Fibroblast of skin of left quadriceps (primary cell): Measurements from ENCODE around the gene ABCA2.
A peak's percentile ranks its signal among the peaks of the same experiment; 100 is the strongest.

ENCODE experiments used
- DNase-seq, 2 experiments: peaks; one replicate each; pipeline ENCODE4 v3.0.0-alpha.2; 2013; ENCODE audit warnings: low read depth in 2 of 2

Gene ABCA2, protein sequence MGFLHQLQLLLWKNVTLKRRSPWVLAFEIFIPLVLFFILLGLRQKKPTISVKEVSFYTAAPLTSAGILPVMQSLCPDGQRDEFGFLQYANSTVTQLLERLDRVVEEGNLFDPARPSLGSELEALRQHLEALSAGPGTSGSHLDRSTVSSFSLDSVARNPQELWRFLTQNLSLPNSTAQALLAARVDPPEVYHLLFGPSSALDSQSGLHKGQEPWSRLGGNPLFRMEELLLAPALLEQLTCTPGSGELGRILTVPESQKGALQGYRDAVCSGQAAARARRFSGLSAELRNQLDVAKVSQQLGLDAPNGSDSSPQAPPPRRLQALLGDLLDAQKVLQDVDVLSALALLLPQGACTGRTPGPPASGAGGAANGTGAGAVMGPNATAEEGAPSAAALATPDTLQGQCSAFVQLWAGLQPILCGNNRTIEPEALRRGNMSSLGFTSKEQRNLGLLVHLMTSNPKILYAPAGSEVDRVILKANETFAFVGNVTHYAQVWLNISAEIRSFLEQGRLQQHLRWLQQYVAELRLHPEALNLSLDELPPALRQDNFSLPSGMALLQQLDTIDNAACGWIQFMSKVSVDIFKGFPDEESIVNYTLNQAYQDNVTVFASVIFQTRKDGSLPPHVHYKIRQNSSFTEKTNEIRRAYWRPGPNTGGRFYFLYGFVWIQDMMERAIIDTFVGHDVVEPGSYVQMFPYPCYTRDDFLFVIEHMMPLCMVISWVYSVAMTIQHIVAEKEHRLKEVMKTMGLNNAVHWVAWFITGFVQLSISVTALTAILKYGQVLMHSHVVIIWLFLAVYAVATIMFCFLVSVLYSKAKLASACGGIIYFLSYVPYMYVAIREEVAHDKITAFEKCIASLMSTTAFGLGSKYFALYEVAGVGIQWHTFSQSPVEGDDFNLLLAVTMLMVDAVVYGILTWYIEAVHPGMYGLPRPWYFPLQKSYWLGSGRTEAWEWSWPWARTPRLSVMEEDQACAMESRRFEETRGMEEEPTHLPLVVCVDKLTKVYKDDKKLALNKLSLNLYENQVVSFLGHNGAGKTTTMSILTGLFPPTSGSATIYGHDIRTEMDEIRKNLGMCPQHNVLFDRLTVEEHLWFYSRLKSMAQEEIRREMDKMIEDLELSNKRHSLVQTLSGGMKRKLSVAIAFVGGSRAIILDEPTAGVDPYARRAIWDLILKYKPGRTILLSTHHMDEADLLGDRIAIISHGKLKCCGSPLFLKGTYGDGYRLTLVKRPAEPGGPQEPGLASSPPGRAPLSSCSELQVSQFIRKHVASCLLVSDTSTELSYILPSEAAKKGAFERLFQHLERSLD (N-terminal part only)

DNA sequence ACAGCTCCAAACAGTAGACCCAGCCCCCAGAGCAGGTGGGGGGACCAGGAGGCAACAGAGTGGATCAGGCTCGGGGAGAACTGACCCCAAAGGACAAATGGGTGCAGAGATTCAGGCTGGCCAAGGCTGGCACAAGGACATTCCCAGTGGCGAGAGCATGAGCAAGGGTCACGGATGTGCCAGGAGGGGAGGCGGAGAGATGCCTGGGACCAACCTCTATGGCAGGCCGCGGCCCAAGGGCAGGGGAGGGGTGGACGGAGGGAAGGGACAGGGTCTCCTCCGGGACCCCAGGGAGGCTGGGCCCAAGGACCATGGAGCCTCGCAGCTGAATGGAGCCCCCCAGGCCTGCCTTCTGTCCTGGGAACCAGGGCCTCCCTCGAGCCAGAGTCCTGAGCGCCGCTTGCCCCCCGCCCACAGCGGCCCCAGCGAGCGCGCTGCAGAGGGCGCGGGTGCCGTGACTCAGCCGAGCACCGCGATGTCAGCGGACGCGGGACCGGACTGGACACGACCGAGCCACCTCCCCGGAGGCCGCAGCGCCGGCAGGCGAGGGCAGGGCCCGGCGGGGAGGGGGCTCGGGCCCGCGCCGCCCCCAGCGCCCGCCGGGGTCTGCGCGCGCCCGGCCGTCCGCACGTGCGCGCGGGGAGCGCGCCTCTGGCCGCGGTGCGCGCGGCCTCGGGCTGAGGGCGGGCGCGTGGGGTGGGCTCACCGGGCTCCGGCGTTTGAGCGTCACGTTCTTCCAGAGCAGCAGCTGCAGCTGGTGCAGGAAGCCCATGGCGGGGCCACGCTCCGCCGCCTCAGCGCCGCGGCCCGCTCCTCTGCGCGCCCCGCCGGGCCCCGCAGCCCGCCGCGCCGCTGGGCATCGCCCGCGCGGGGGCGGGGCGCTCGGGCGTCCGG is at the start of gene ABCA2:
Gene ABCA2, minus strand, starts transcription at position 869 of the 894 bp plus-strand sequence. Its CDS starts 97 bp downstream, at position 772.
- no peak for DNase-seq

DNA sequence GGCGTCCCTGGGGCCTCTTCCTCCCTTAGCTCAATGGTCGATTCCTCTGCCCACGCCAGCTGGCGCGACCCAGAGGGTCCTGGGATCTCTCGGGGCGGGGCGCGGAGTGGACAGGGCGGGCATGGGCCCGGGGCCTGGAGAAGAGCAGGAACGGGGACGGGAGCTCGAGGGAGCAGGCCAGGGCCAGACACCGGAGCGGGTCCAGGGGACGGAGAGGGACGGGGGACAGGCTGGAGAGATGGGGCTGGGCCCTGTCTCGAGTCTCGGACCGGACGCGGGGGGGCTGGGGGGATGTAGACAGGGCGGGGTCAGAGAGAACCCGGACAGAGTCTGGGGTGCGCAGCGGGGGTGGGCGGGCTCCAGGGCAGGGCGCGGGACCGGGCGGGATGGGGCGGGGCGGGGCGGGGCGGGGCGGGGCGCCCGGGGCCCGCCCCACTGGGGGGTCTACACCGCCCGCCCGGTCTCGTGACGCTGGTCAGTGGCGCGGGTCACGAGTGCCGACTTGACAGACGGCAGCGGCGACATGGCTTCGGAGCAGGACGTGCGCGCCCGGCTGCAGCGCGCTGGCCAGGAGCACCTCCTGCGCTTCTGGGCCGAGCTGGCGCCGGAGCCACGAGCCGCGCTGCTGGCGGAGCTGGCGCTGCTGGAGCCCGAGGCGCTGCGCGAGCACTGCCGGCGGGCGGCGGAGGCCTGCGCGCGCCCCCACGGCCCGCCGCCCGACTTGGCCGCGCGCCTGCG is 49.1 kb upstream of the ABCA2 start, which contains the start of gene UAP1L1:
Gene UAP1L1, plus strand, starts transcription at position 508 of the 738 bp plus-strand sequence. Its CDS starts 16 bp downstream, at position 524.
- DNase-seq, result no peak

DNA sequence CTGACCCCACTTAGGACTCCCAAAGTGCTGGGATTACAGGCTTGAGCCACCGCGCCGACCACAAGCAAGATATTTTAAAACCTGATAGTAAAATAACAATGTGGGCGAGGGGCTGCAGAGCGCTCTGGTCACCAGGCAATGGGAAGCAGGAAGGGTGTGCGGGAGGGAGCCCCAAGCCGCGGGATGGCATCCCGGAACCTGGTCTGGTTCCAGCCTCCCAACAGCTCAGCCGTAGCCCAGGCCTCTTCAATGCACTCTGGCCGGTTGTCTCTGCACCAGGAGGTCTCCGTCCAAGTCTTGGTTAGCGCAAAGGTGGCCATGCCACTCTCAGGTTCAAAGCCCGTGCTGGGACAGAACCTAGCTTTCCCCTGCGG is 48.6 kb upstream of the ABCA2 start:
- no peak for DNase-seq

DNA sequence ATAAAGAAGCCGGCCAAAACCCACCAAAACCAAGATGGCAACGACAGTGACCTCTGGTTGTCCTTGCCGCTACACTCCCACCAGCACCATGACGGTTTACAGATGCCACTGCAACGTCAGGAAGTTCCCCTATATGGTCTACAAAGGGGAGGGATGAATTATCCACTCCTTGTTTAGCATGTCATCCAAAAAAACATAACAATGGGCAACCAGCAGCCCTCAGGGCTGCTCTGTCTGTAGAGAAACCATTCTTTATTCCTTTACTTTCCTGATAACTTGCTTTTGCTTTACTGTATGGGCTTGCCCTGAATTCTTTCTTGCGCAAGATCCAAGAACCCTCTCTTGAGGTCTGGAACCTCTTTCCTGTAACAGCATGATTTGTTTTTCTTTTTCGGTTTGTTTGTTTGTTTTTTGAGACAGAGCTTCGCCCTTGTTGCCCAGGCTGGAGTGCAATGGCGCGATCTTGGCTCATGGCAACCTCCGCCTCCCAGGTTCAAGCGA is 47.3 kb upstream of the ABCA2 start:
- DNase-seq, result no peak

DNA sequence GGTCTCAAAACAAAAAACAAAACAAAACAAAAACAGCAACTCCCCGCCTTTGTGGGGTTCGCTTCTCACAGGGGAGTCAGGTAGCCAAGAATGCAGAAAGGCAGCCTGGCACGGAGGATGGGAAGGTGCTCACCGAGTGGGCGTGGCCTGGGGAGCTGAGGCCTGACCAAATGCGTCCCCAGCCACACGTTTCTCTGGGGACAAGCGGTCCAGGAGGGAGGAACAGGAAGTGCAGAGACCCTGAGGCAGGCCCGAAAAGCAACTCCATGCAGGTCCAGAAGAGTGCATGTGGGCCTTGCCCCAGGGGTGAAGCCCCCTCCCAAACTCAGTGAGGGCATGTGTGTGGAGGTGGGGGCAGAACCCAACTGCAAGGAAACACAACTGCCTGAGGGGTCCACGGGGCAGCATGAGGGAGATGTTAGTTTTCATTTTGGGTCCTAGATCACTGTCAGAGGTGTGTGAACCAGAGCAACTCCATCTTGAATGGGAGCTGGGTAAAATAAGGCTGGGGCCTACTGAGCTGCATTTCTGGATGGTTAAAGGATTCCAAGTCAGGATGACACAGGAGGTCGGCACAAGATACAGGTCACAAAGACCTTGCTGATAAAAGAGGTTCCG is 46.7 kb upstream of the ABCA2 start:
- no peak for DNase-seq

DNA sequence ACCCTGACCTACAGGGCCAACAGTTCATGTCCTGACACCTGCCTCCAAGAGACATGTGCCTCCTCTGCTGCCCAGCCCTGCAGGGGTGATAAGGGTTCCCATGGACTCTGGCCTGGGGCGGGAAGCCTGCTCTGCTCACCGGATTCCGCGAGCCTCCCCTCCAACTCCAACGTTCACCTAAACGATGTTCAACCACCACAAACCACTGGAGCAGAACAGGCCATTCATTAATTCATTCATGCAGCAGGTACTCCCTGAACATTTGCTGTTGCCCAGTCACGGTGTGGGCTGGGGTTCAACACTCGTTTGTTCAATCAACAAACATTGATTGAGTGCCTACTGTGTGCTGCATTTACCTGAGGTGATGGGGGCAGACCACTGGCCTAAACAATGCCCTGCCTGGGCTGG is 46.0 kb upstream of the ABCA2 start:
- DNase-seq, result no peak

DNA sequence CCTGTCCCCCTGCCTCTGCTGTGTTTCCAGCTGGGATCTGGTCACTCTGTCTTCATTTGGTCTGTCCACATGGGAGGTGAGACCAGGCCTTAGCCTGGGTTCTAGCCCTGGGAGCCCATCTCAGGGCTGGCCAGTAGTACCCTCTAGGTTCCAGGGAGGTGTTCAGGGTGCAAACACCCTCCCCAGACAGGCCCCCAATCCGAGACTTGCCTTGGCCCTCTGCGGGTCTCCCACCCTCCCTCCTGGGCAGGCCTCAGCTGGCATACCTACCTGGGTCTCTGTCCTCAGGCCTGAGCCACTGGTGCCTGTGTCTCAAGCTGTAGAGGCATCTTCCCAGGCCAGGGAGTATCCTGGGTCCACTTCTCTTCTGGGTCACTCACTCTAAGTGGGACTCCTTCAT is 43.2 kb upstream of the ABCA2 start:
- no peak for DNase-seq

DNA sequence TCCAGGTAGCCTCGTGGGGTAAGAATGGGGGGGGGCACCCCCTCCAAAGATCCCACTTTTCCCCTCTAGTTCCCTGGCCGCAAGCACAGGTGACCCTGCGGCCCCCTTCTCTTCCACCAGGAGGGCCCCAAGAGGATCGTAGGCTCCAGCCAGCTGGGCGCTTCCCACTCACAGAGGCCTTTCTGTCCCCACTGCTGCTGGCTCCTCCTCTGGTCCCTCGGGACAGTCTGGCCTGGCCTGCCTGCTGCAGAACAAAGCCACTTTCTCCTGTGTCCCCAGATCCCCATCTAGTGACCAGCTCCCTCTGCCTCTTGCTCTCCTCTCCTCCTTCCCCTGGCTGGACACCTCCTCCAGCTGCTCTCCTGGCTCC is 42.9 kb upstream of the ABCA2 start:
- DNase-seq, result no peak

DNA sequence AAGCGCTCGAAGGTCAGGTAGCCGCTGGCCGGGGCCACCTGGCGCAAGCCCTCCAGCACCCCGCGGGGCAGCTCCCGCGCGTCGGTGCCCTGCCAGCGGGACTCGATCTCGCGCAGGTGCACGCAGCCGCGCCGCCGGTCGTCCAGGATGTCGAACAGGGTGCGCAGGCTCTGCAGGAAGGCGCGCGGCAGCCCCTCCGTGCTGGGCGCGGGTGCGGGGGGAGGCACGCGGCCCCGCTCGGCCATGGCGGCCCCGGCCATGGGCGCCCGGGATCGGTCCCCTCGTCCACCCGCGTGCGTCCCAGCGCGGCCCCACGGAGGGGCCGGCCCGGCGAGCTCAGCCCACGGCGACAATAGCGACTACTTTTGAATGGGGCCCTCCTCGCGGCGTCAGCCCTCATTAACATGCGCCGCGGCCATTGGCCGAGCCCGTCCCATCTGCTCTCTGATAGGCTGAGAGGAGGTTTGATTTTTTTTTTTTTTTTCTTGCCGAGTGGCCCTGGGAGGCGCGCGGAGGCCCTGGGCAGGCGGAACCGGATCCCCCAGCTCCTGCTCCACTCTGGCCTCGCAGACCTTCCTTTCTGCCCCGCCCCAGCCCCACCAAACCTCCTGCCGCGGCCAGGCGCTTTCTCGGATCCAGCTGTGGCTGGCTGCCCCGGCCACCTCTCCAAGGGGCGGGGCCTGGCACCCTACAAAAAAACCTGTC is 42.3 kb upstream of the ABCA2 start, which contains the start of gene SAPCD2:
Gene SAPCD2, minus strand, starts transcription at position 357 of the 705 bp plus-strand sequence. Its CDS starts 97 bp downstream, at position 260.
- peak in 1 of 2 experiments; percentile 48 for DNase-seq

DNA sequence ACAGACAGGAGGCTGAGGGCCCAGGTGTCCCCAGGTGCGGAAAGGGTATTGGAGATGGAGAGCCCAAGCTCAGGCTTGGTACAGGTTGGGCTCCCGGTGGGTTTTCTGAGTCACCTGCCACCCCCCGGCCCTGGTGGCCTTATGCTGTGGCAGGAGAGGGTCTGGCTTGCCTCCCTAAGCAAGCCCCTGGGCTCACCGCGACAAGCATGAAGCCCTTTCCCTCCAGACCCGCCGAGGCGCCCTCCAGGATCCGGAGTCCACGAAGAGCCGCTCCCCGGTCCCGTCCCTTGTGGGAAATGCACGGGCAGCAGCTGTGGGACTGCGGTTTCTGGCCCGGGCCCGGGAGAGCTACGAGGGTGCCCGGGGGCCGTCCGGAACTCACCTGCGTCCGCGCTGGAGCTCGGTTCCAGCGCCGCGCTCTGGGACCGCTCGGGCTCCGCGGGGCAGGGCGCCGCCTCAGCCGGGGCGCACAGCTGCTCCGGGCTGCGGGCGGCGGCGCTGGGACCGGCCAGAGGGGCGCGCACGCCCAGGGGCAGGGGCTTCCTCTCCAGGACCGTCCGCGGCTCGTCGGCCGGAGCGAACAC is 41.6 kb upstream of the ABCA2 start:
- no peak for DNase-seq

DNA sequence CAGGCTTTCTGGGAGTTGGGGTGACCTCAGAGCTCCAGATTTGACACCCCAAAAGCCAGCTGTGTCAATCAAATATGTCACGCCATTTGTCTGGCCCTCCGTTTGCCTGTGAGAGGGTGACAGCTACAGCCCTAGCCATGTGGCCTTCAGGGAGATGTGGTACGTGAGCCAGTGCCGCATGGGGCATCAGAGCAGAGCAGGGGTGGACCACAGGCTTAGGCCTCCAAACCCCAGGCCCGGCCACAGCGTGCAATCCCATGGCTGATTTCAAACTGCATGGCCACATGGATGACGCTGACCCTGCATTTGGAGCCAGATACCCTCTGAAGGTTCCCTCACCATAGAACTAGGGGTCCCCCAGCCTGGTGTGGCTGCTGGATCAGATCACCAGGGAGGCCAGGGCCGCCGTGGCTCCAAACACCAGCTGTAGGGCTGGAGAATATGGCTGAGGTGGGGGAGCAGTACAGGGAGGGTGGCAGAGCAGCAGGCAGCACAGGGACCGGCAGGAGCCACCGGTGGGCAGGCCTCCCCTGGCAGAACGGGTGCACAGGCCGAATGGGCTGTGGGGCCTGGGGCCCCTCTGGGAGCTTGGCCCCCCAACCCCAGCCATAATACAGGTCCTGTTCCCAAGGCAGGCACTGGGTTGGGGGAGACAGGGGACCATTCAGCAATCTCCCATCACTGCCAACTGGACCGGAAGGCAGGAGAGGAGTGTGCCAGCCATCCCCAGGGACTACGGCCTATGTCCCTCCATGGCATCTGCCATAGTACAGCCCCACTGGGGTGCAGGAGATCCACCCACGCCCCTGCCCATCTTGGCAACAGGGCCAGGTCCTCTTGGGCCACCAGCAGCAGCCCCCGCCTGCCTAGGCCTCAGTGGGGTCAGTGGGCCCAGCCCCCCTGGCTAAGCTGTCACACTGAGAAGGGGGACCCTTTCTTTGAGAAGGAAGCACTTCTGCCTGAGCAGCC is 40.8 kb upstream of the ABCA2 start:
- no peak for DNase-seq

DNA sequence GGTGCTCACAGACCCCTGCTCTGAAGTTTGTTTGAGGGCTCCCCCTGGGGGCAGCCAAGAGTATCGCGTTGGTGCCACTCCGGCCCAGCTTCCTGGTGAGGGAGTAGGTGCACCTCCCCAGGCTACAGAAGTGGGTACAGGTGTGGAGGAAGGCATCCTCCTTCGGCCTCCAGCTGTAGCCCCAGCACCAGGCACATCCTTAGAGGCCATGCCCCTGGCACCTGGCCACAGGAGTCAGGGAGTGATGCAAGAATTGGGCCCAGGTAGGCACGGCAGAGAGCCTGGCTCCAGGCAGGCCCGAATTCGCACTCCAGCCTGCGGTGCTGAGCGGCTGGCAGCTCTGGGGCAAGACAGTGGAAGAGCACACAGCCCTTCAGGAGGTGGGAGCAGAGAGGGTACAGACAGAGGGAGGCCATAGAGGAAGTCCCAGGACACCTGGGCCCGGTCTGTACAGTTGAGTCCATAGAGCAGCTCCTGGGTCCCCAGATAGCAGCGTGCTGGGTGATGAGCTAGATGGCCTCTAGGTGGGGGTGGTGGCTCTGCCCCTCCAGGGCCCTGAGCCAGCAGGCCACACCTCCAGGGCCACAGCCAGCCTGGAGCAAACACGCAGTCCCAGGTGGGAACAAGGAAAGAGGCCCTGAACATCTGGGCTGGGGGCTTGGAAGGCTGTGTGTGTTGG is 40.0 kb upstream of the ABCA2 start:
- DNase-seq, result no peak

DNA sequence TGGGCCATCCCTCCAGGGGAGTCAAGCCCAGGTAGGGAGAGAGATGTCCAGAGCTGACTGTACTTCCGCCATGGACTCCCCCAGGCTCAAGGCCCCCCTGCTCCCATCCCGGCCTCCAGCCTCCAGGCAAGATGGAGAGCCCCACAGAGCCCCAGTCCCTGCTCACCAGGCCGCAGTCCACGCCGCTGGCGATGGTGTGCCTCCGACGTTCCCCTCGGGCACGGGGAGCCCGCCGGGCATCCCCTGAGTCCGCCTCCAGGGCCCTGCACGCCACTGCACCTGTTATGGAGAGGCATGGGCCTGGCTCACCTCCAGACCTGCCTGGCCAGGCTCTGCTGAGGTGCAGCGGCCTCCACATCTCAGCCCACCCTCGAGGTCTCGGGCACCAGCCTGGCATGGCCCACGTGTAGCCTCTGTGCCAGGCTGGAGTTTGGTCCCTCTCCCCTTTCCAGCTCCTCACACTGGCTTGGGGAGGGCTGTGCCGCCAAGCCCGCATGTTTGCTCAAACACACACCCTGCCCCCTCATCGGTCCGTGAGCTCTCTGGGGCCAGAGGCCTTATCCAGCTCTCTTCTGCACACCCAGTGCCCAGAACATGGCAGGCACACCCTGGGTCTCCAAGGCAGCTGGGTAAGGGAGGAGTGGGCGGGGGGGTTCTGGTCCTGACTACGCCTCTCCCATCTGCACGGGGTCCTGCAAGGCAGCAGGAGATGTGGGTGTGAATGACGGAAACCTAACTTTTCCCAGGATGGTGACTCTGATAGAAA is 38.2 kb upstream of the ABCA2 start:
- DNase-seq, result no peak

DNA sequence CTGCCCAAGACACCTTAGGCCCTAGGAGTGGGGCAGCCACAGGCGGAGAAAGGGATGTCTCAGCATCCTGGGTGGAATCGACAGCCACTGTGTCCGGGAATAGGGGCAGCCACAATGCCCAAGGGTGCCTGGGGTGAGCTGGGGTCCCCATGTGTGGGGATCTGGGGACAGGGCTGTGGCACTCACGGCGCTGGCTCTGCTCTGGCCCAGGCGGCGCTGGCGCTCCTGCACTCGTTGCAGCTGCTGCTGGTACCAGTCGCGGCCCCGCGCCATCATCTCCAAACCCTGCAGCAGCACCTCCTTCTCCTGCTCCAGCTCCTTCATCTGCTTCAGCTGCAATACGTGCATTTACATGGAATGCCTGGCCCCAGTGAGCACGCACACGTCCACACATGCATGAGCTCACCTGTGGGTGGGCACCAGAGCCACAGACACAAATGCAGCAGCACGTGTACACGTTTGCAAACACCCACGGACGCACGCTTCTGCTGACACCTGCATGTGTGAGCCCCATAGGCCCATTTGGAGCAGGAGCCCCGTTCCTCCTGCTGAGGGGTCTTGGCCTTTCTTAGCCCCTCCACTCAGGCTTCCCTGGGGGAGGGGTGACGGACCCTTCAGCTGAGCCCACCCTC is 37.4 kb upstream of the ABCA2 start:
- DNase-seq, result no peak

DNA sequence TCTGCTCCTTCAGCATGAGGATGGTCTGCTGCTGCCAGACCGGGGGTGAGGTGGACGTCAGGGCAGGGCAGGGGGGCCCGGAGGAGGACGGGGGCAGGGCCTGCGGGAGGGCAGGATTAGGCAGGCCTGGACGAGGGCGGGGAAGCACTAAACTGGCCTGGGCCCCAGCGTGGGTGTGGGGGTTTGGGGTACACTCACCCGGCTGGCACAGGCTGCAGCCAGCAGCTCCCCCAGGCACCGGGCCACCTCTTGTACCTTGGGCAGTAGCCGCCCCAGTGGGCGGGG is 36.8 kb upstream of the ABCA2 start:
- DNase-seq, result no peak
